GM21381 (cell line): Measurements from ENCODE around the gene MORN5.

ENCODE experiments used
- ATAC-seq: cut with Tn5 transposase; IDR thresholded peaks from one replicate; pipeline ENCODE4 v1.9.1; 2021; ENCODE audit warnings: mild to moderate bottlenecking, moderate library complexity; ENCODE audit not compliant: unreplicated experiment

Gene MORN5

GRCh38 chr9:122214507-122214906 is 54.8 kb downstream of the MORN5 start:
- ATAC-seq: no peak

GRCh38 chr9:122215663-122216062 is 56.0 kb downstream of the MORN5 start:
- no peak for ATAC-seq

- ATAC-seq: no peak
These were observed 56.6 kb downstream of the MORN5 start for GRCh38 chr9:122216138-122216797.

GRCh38 chr9:122216798-122217418 is 57.2 kb downstream of the MORN5 start:
- ATAC-seq: no peak

GRCh38 chr9:122217640-122218039 is 57.9 kb downstream of the MORN5 start:
- ATAC-seq: no peak

GRCh38 chr9:122218071-122218934 is 58.6 kb downstream of the MORN5 start:
- ATAC-seq: no peak

- no peak for ATAC-seq
These were observed 59.5 kb downstream of the MORN5 start for GRCh38 chr9:122218935-122219855.

GRCh38 chr9:122219856-122220672 is 60.4 kb downstream of the MORN5 start:
- no peak for ATAC-seq

GRCh38 chr9:122220673-122221182 is 61.0 kb downstream of the MORN5 start:
- no peak for ATAC-seq

GRCh38 chr9:122221183-122221811 is 61.6 kb downstream of the MORN5 start:
- no peak for ATAC-seq

- ATAC-seq: no peak
These were observed 63.1 kb downstream of the MORN5 start for GRCh38 chr9:122222791-122223190.

GRCh38 chr9:122223435-122223834 is 63.7 kb downstream of the MORN5 start:
- ATAC-seq: no peak

GRCh38 chr9:122225312-122226141 is 65.8 kb downstream of the MORN5 start:
- no peak for ATAC-seq

- no peak for ATAC-seq
These were observed 66.5 kb downstream of the MORN5 start for GRCh38 chr9:122226142-122226757.

GRCh38 chr9:122226758-122227574 is 67.3 kb downstream of the MORN5 start:
- no peak for ATAC-seq

GRCh38 chr9:122227575-122227900 is 67.8 kb downstream of the MORN5 start:
- no peak for ATAC-seq

- ATAC-seq: no peak
These were observed 68.5 kb downstream of the MORN5 start for GRCh38 chr9:122228191-122228567.
